ENCODE data around the gene MYADM.

- TF ChIP-seq, protein P1, sequence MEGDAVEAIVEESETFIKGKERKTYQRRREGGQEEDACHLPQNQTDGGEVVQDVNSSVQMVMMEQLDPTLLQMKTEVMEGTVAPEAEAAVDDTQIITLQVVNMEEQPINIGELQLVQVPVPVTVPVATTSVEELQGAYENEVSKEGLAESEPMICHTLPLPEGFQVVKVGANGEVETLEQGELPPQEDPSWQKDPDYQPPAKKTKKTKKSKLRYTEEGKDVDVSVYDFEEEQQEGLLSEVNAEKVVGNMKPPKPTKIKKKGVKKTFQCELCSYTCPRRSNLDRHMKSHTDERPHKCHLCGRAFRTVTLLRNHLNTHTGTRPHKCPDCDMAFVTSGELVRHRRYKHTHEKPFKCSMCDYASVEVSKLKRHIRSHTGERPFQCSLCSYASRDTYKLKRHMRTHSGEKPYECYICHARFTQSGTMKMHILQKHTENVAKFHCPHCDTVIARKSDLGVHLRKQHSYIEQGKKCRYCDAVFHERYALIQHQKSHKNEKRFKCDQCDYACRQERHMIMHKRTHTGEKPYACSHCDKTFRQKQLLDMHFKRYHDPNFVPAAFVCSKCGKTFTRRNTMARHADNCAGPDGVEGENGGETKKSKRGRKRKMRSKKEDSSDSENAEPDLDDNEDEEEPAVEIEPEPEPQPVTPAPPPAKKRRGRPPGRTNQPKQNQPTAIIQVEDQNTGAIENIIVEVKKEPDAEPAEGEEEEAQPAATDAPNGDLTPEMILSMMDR (IDR thresholded peaks at IDR 0.05), result no peak
- no peak for TF ChIP-seq ZFX (IDR thresholded peaks at IDR 0.05; ENCODE audit: borderline replicate concordance)
These were observed 40.6 kb downstream of the MYADM start for GRCh38 chr19:53908106-53908934.
